ENCODE results near the gene RAB9A. TPM values are rescaled to one million over a fixed set of nuclear protein-coding genes. Genes with fewer than 3 reads are reported as not detected.

RAB9A gene
- polyA plus RNA-seq, 1 of the 3 experiments (the other 2 are of a cell fraction): 15.3 TPM

DNA sequence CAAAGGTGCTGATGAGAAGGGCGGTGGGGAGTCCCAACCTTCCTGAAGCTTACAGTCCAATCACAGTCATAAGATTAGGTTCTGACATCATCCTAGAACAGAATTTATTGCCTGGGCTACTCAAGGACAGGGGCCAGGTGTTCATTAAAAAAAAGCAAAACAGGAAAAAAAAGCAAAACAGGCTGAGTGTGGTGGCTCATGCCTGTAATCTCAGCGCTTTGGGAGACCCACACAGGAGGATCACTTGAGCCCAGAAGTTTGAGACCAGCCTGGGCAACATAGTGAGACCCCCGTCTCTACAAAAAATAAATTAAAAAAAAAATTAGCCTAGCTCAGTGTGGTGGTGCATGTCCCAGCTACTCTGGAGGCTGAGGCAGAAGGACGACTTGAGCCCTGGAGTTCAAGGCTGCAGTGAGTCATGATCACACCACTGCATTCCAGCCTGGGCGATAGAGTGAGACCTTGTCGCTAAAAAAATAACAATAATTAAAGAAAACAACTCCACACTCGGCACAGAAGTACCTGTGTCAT, 3.0 kb downstream of the RAB9A start:
- H3K36me3 ChIP-seq (replicated peaks in 1 of 2; ENCODE audit: control insufficient read depth in 1 of 2, insufficient read depth in 2 of 2, low read length in 1 of 2): no peaks in the 10 kb centered on the region
- no peak overlapping the region for H2AFZ ChIP-seq (ENCODE audit: low read depth)
- H3K9me3 ChIP-seq: no peaks in the 10 kb centered on the region
- ChIA-PET POLR2A (no interaction called here), CTCF (no interaction called here)
- H3K27me3 ChIP-seq (ENCODE audit: insufficient read depth): no peaks in the 10 kb centered on the region; the same call in 1 of the 2 replicates
- H3K4me1 ChIP-seq (ENCODE audit: control insufficient read depth in 1 of 2, insufficient read depth in 2 of 2, low read depth in 1 of 2, low read length in 1 of 2): peaks cover 2 to 22% of the 10 kb centered on the region in 2 experiments
- H3K27ac ChIP-seq (ENCODE audit: low read depth in 2 of 2, low read length in 1 of 2): no peak overlapping the region
- H3K9me2 ChIP-seq: no peaks in the 10 kb centered on the region
- H3K4me2 ChIP-seq: no peak overlapping the region
- 82% methylated on average over 7 of the region's 7 CpGs for WGBS (ENCODE audit: low lambda C conversion rate)
- TF ChIP-seq YY1 (IDR thresholded peaks at IDR 0.05; ENCODE audit: low read depth): no peak
- TF ChIP-seq, protein P1, sequence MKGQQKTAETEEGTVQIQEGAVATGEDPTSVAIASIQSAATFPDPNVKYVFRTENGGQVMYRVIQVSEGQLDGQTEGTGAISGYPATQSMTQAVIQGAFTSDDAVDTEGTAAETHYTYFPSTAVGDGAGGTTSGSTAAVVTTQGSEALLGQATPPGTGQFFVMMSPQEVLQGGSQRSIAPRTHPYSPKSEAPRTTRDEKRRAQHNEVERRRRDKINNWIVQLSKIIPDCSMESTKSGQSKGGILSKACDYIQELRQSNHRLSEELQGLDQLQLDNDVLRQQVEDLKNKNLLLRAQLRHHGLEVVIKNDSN (IDR thresholded peaks at IDR 0.05; ENCODE audit: borderline replicate concordance, low read depth): no peak
- TF ChIP-seq, protein P2, sequence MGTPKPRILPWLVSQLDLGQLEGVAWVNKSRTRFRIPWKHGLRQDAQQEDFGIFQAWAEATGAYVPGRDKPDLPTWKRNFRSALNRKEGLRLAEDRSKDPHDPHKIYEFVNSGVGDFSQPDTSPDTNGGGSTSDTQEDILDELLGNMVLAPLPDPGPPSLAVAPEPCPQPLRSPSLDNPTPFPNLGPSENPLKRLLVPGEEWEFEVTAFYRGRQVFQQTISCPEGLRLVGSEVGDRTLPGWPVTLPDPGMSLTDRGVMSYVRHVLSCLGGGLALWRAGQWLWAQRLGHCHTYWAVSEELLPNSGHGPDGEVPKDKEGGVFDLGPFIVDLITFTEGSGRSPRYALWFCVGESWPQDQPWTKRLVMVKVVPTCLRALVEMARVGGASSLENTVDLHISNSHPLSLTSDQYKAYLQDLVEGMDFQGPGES (IDR thresholded peaks at IDR 0.05; ENCODE audit: low read depth, low read length): no peak
- no peak for TF ChIP-seq FOSL2 (IDR thresholded peaks at IDR 0.05; ENCODE audit: borderline replicate concordance, low read depth)
- TF ChIP-seq JUND (IDR thresholded peaks at IDR 0.05): no peak
- TF ChIP-seq FOXM1 (IDR thresholded peaks at IDR 0.05; ENCODE audit: low read depth): no peak
- TF ChIP-seq RXRA (IDR thresholded peaks at IDR 0.05; ENCODE audit: borderline replicate concordance, low read depth): no peak
- TF ChIP-seq, protein P3, sequence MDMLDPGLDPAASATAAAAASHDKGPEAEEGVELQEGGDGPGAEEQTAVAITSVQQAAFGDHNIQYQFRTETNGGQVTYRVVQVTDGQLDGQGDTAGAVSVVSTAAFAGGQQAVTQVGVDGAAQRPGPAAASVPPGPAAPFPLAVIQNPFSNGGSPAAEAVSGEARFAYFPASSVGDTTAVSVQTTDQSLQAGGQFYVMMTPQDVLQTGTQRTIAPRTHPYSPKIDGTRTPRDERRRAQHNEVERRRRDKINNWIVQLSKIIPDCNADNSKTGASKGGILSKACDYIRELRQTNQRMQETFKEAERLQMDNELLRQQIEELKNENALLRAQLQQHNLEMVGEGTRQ (IDR thresholded peaks at IDR 0.05; ENCODE audit: borderline replicate concordance, low read depth, low read length): no peak
- TF ChIP-seq MXI1 (IDR thresholded peaks at IDR 0.05; ENCODE audit: low read depth, low read length): no peak
- no peak for TF ChIP-seq TEAD4 (IDR thresholded peaks at IDR 0.05; ENCODE audit: borderline replicate concordance, insufficient read depth)
- no peak for TF ChIP-seq EP300 (IDR thresholded peaks at IDR 0.05; ENCODE audit: borderline replicate concordance in 1 of 2, low read depth in 1 of 2, low read length in 1 of 2)
- TF ChIP-seq FOXJ3 (CRISPR knock-in tag; IDR thresholded peaks at IDR 0.05): no peak
- TF ChIP-seq, protein P4, sequence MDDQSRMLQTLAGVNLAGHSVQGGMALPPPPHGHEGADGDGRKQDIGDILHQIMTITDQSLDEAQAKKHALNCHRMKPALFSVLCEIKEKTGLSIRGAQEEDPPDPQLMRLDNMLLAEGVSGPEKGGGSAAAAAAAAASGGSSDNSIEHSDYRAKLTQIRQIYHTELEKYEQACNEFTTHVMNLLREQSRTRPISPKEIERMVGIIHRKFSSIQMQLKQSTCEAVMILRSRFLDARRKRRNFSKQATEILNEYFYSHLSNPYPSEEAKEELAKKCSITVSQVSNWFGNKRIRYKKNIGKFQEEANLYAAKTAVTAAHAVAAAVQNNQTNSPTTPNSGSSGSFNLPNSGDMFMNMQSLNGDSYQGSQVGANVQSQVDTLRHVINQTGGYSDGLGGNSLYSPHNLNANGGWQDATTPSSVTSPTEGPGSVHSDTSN (IDR thresholded peaks at IDR 0.05): no peak
- TF ChIP-seq TCF12 (IDR thresholded peaks at IDR 0.05): no peak
- TF ChIP-seq RFX5 (IDR thresholded peaks at IDR 0.05; ENCODE audit: low read length): no peak
- no peak for TF ChIP-seq EZH2phosphoT487 (IDR thresholded peaks at IDR 0.05; ENCODE audit: borderline replicate concordance, low read depth)
- TF ChIP-seq ELF1 (IDR thresholded peaks at IDR 0.05): no peak
- no peak for TF ChIP-seq RAD21 (IDR thresholded peaks at IDR 0.05; ENCODE audit: low read length)
- no peak for TF ChIP-seq POLR2AphosphoS5 (IDR thresholded peaks at IDR 0.05; ENCODE audit: low read depth, low read length)
- DNase-seq: no peak
- no peak overlapping the region for H3K4me3 ChIP-seq (ENCODE audit: low read depth in 2 of 2, low read length in 1 of 2)
- peaks cover 44% of the 10 kb centered on the region for H4K20me1 ChIP-seq (ENCODE audit: insufficient read depth)
- peaks cover 74% of the 10 kb centered on the region for H3K79me2 ChIP-seq (ENCODE audit: insufficient read depth)
- H3F3A ChIP-seq (replicated peaks; ENCODE audit: insufficient read depth): no peaks in the 10 kb centered on the region
- no peak overlapping the region for H3K9ac ChIP-seq

All from SK-N-SH (cell line).